GM12878 (cell line): Measurements from ENCODE around the gene N4BP2. TPM values are rescaled to one million over a fixed set of nuclear protein-coding genes. Genes with fewer than 3 reads are reported as not detected.

ENCODE experiments used
- ASH2L ChIP-seq: fragments of 300-600, 200-600 bp; sonication (generic); IDR thresholded peaks from 2 replicates; pipeline ENCODE4 v1.6.1; 2017; ENCODE audit warnings: low read depth, mild to moderate bottlenecking, borderline replicate concordance
- BMI1 ChIP-seq: fragments of 450-650 bp; IDR thresholded peaks from 2 replicates; pipeline ENCODE4 v1.6.1; 2016; ENCODE audit warnings: mild to moderate bottlenecking, moderate library complexity, borderline replicate concordance
- BRCA1 ChIP-seq: IDR thresholded peaks from 2 replicates; pipeline ENCODE4 v1.6.1; 2011; ENCODE audit warnings: low read depth, low read length, improper control_type of control experiment
- CEBPB ChIP-seq, 2 experiments: fragments of 150-350 bp in 1 of 2; IDR thresholded peaks; 2 replicates each; pipeline ENCODE4 v1.6.1; 2012 to 2014; ENCODE audit warnings: low read depth in 2 of 2, low read length in 2 of 2, borderline replicate concordance in 1 of 2, inconsistent platforms in 1 of 2
- ESRRA ChIP-seq: IDR thresholded peaks from 2 replicates; pipeline ENCODE4 v1.6.1; 2012; ENCODE audit warnings: mild to moderate bottlenecking, low read length, improper control_type of control experiment
- IRF3 ChIP-seq: fragments of 450-650 bp; IDR thresholded peaks from 2 replicates; pipeline ENCODE4 v1.6.1; 2014; ENCODE audit warnings: mild to moderate bottlenecking
- NR2C2 ChIP-seq: IDR thresholded peaks from 2 replicates; pipeline ENCODE4 v1.6.1; 2011; ENCODE audit warnings: borderline replicate concordance, low read depth; ENCODE audit not compliant: control insufficient read depth, insufficient read length
- NR2F1 ChIP-seq: fragments of 450-650 bp; conservative IDR thresholded peaks from 2 replicates; pipeline ENCODE4 v1.6.1; 2017; ENCODE audit warnings: mild to moderate bottlenecking
- POLR2AphosphoS5 ChIP-seq: IDR thresholded peaks from 2 replicates; pipeline ENCODE4 v1.6.1; 2011; ENCODE audit warnings: mild to moderate bottlenecking, low read length, inconsistent platforms
- RAD21 ChIP-seq: IDR thresholded peaks from 2 replicates; pipeline ENCODE4 v1.6.1; 2011; ENCODE audit warnings: mild to moderate bottlenecking, low read depth, low read length, moderate library complexity; ENCODE audit not compliant: insufficient read depth
- RFX5 ChIP-seq: IDR thresholded peaks from 2 replicates; pipeline ENCODE4 v1.6.1; 2011; ENCODE audit warnings: low read depth, low read length, improper control_type of control experiment
- SMARCA5 ChIP-seq: fragments of 450-650 bp; IDR thresholded peaks from 2 replicates; pipeline ENCODE4 v1.6.1; 2017; ENCODE audit warnings: mild to moderate bottlenecking
- STAT1 ChIP-seq: fragments of 450-650 bp; conservative IDR thresholded peaks from 2 replicates; pipeline ENCODE4 v1.6.1; 2014; ENCODE audit warnings: antibody characterized with exemption, mild to moderate bottlenecking
- STAT3 ChIP-seq: IDR thresholded peaks from 2 replicates; pipeline ENCODE4 v1.6.1; 2011; ENCODE audit warnings: low read depth, low read length, improper control_type of control experiment
- TBL1XR1 ChIP-seq: IDR thresholded peaks from 2 replicates; pipeline ENCODE4 v1.6.1; 2012; ENCODE audit warnings: low read depth, low read length, improper control_type of control experiment
- USF1 ChIP-seq: IDR thresholded peaks from 2 replicates; pipeline ENCODE4 v1.6.1; 2011; ENCODE audit warnings: borderline replicate concordance, low read depth, mild to moderate bottlenecking, moderate library complexity, mixed read lengths, low read length; ENCODE audit not compliant: insufficient read depth; ENCODE audit errors: extremely low read length
- polyA plus RNA-seq, 11 experiments: library from polyadenylated mRNA; depleted of rRNA in 4 of 11; unstranded in 6 of 11; stranded (reverse) in 5 of 11; fragments of >200 nt; fragmentation: Nextera tagmentation in 4 of 11; fragmentation: Illumina TruSeq in 1 of 11; extraction: Ambion mirVana in 4 of 11; extraction: Trizol in 1 of 11; gene quantifications; 1 replicate in 1 of 11; 2 replicates in 10 of 11; pipeline versions ENCODE4 v1.2.1 to v1.2.3, GENCODE V29; 2011 to 2016; ENCODE audit warnings: inconsistent platforms in 2 of 11, missing spikeins in 2 of 11, low read depth in 1 of 11
- total RNA-seq, 4 experiments: library from RNA; depleted of rRNA in 3 of 4; stranded (reverse); fragments of >200 nt in 3 of 4; fragmentation: Illumina TruSeq in 1 of 4; extraction: Trizol in 1 of 4; gene quantifications; 2 replicates each; pipeline versions ENCODE4 v1.2.1 to v1.2.3, GENCODE V29; 2013 to 2021
- TF ChIP-seq, protein P1 (sequence below), 3 experiments: IDR thresholded peaks in 2 of 3; conservative IDR thresholded peaks in 1 of 3; 2 replicates each; pipeline ENCODE4 v1.5.1; 2011; ENCODE audit warnings: low read depth in 3 of 3, low read length in 3 of 3, mild to moderate bottlenecking in 3 of 3, control low read depth in 2 of 3, moderate library complexity in 2 of 3, inconsistent platforms in 1 of 3, mixed read lengths in 1 of 3; ENCODE audit not compliant: control insufficient read depth in 2 of 3, insufficient read depth in 1 of 3; ENCODE audit errors: extremely low read depth in 1 of 3
- TF ChIP-seq, protein P2 (sequence below): IDR thresholded peaks from 2 replicates; pipeline ENCODE4 v1.6.1; 2012; ENCODE audit warnings: low read length, inconsistent platforms
- TF ChIP-seq, protein P3 (sequence below): IDR thresholded peaks from 2 replicates; pipeline ENCODE4 v1.6.1; 2012; ENCODE audit warnings: low read depth, low read length, improper control_type of control experiment

Gene N4BP2
- total and polyA plus RNA-seq, 10 of the 15 experiments (the other 5 are each of a cell fraction or from before 2014, with no cell fraction given), result 2.3 to 18.7 (median 10.0) TPM

DNA sequence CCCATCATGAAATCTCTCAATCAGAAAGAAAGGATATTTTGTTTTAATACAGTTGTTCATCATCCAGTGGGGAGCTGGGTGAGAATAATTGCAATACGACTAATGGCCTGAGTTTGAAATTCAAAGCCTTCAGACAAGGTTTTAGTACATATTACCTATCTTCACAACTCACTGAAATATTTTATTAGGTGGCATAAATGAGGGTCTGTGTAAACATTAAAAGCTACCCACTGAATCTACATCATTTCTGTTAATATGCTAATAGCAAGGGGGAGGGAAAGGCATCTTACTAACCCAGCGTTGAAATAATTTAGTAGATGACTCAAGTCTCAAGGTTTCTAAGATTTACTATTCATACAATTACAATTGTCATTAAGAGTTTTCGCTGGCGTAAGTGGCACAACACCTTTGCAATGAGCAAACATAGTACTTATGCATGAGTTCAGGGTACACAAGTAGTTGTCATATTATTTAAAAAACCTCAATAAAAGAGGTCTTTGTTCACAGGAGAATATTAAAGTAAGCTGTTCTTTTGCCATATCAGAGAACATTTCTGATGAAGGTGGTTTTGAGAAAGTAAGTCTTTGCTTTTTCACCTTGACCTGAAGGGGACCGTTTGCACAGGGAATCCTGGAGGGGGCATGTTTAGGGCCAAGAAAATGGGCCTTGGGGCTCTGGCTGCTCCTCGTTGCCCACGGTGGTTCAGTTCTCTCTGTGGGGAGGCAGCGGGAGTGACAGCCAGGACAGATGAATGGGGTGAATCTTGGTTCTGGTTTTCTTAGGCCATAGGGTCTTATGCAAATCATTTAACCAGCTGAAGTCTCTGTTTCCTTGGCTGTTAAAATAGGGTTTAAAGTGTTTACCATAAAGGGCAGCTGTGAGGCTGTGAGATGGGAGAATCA, 135.7 kb downstream of the N4BP2 start (continued):
- TF ChIP-seq, protein P1, sequence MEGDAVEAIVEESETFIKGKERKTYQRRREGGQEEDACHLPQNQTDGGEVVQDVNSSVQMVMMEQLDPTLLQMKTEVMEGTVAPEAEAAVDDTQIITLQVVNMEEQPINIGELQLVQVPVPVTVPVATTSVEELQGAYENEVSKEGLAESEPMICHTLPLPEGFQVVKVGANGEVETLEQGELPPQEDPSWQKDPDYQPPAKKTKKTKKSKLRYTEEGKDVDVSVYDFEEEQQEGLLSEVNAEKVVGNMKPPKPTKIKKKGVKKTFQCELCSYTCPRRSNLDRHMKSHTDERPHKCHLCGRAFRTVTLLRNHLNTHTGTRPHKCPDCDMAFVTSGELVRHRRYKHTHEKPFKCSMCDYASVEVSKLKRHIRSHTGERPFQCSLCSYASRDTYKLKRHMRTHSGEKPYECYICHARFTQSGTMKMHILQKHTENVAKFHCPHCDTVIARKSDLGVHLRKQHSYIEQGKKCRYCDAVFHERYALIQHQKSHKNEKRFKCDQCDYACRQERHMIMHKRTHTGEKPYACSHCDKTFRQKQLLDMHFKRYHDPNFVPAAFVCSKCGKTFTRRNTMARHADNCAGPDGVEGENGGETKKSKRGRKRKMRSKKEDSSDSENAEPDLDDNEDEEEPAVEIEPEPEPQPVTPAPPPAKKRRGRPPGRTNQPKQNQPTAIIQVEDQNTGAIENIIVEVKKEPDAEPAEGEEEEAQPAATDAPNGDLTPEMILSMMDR (IDR thresholded peaks at IDR 0.05 in 2 of 3, conservative IDR thresholded peaks at IDR 0.05 in 1 of 3; ENCODE audit: control insufficient read depth in 2 of 3, extremely low read depth in 1 of 3, insufficient read depth in 1 of 3, low read depth in 3 of 3, low read length in 3 of 3), result no peak
- peak; percentile 19; the same call in 1 of the 2 replicates for TF ChIP-seq SMARCA5
- no peak for TF ChIP-seq CEBPB (IDR thresholded peaks at IDR 0.05; ENCODE audit: borderline replicate concordance in 1 of 2, low read depth in 2 of 2, low read length in 2 of 2)
- TF ChIP-seq RAD21, result no peak
- TF ChIP-seq NR2C2, result no peak
- no peak for TF ChIP-seq RFX5
- peak; percentile 79 for TF ChIP-seq NR2F1
- peak; percentile 58; the same call in 1 of the 2 replicates for TF ChIP-seq TBL1XR1
- TF ChIP-seq POLR2AphosphoS5, result peak; percentile 97
- no peak for TF ChIP-seq BRCA1
- TF ChIP-seq STAT3, result no peak
- TF ChIP-seq, protein P2, sequence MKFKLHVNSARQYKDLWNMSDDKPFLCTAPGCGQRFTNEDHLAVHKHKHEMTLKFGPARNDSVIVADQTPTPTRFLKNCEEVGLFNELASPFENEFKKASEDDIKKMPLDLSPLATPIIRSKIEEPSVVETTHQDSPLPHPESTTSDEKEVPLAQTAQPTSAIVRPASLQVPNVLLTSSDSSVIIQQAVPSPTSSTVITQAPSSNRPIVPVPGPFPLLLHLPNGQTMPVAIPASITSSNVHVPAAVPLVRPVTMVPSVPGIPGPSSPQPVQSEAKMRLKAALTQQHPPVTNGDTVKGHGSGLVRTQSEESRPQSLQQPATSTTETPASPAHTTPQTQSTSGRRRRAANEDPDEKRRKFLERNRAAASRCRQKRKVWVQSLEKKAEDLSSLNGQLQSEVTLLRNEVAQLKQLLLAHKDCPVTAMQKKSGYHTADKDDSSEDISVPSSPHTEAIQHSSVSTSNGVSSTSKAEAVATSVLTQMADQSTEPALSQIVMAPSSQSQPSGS, result no peak
- no peak for TF ChIP-seq USF1
- TF ChIP-seq BMI1, result no peak
- TF ChIP-seq IRF3, result no peak
- TF ChIP-seq ASH2L, result no peak
- TF ChIP-seq STAT1, result no peak
- no peak for TF ChIP-seq ESRRA
- TF ChIP-seq, protein P3, sequence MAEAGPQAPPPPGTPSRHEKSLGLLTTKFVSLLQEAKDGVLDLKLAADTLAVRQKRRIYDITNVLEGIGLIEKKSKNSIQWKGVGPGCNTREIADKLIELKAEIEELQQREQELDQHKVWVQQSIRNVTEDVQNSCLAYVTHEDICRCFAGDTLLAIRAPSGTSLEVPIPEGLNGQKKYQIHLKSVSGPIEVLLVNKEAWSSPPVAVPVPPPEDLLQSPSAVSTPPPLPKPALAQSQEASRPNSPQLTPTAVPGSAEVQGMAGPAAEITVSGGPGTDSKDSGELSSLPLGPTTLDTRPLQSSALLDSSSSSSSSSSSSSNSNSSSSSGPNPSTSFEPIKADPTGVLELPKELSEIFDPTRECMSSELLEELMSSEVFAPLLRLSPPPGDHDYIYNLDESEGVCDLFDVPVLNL, result no peak
